ENCODE results near the gene AKAP4.

GRCh38 chrX:50154429-50154828 is 46.4 kb downstream of the AKAP4 start:
- TF ChIP-seq CTCF (IDR thresholded peaks at IDR 0.05; ENCODE audit: low read length) (no peak), EZH2 (IDR thresholded peaks at IDR 0.05; ENCODE audit: borderline replicate concordance, low read length) (no peak)

Data from OCI-LY1 (cell line).